Measurements from ENCODE around the gene ZMYND11. TPM values are rescaled to one million over a fixed set of nuclear protein-coding genes. Genes with fewer than 3 reads are reported as not detected.

The ZMYND11 gene
- total RNA-seq, 1 donor from 2014 or later, result 68.0 TPM

Other genes starting within 250 kb of the ZMYND11 start
- gene TUBB8, start 86.2 kb upstream of the ZMYND11 start, total RNA-seq, result not detected